ENCODE measurements around the gene CCDC81. TPM values are rescaled to one million over a fixed set of nuclear protein-coding genes. Genes with fewer than 3 reads are reported as not detected.

The CCDC81 gene
- total RNA-seq (ENCODE audit: low replicate concordance), result under 0.01 and 0.83 TPM in 2 replicates

GRCh38 chr11:86374586-86374985 is at the start of gene CCDC81:
Gene CCDC81, plus strand, starts transcription at chr11:86374887. Its CDS starts 277 bp downstream, at chr11:86375164.

Other genes with a start within 250 kb of the CCDC81 start
- gene EED, start 130.1 kb upstream of the CCDC81 start, total RNA-seq (ENCODE audit: low replicate concordance), result 12.9 and 31.6 TPM in 2 replicates
- gene HIKESHI, start 72.6 kb upstream of the CCDC81 start, total RNA-seq (ENCODE audit: low replicate concordance), result 30.2 and 57.5 TPM in 2 replicates